GM19463 (cell line): ENCODE results near the gene ASB13.

Experiments
- ATAC-seq: cut with Tn5 transposase; IDR thresholded peaks from one replicate; pipeline ENCODE4 v1.9.1; 2021; ENCODE audit warnings: mild to moderate bottlenecking, moderate library complexity; ENCODE audit not compliant: unreplicated experiment

ASB13 gene

GRCh38 chr10:5670662-5671375, 4.4 kb upstream of the ASB13 start:
- no peak for ATAC-seq

- no peak for ATAC-seq
These were observed 3.2 kb upstream of the ASB13 start for GRCh38 chr10:5669604-5670003.

GRCh38 chr10:5668429-5668828, 2.0 kb upstream of the ASB13 start:
- ATAC-seq: no peak

- ATAC-seq: no peak
These were observed 641 bp upstream of the ASB13 start for GRCh38 chr10:5666841-5667630.

GRCh38 chr10:5665373-5666007, 905 bp downstream of the ASB13 start:
- ATAC-seq: no peak

- ATAC-seq: no peak
These were observed 2.5 kb downstream of the ASB13 start for GRCh38 chr10:5663692-5664427.

GRCh38 chr10:5662708-5663579, 3.5 kb downstream of the ASB13 start:
- ATAC-seq: no peak

GRCh38 chr10:5661043-5661442, 5.4 kb downstream of the ASB13 start:
- ATAC-seq: no peak

GRCh38 chr10:5659702-5660528, 6.5 kb downstream of the ASB13 start:
- ATAC-seq: peak; percentile 75

- no peak for ATAC-seq
These were observed 7.3 kb downstream of the ASB13 start for GRCh38 chr10:5658871-5659618.

- no peak for ATAC-seq
These were observed 9.4 kb downstream of the ASB13 start for GRCh38 chr10:5656737-5657579.

GRCh38 chr10:5655121-5655520, 11.3 kb downstream of the ASB13 start:
- no peak for ATAC-seq

GRCh38 chr10:5654218-5654755, 12.1 kb downstream of the ASB13 start:
- ATAC-seq: no peak

- ATAC-seq: no peak
These were observed 13.6 kb downstream of the ASB13 start for GRCh38 chr10:5652746-5653145.

- ATAC-seq: no peak
These were observed 15.0 kb downstream of the ASB13 start for GRCh38 chr10:5651388-5651764.

GRCh38 chr10:5650664-5651387, 15.6 kb downstream of the ASB13 start:
- no peak for ATAC-seq

GRCh38 chr10:5649746-5650145, 16.6 kb downstream of the ASB13 start:
- ATAC-seq: no peak
